Rectal smooth muscle tissue (tissue), 1 donor: ENCODE data around the gene COMT.

Experiments used
- H3K27ac ChIP-seq: one replicate; pipeline ENCODE4 v1.7.0; 2013; ENCODE audit warnings: low read depth, low read length, inconsistent platforms
- H3K27me3 ChIP-seq: one replicate; pipeline ENCODE4 v1.7.0; 2013; ENCODE audit warnings: low read length; ENCODE audit not compliant: control insufficient read depth, insufficient read depth
- H3K36me3 ChIP-seq: one replicate; pipeline ENCODE4 v1.7.0; 2013; ENCODE audit warnings: low read length; ENCODE audit not compliant: control insufficient read depth, insufficient read depth
- H3K4me1 ChIP-seq: one replicate; pipeline ENCODE4 v1.7.0; 2013; ENCODE audit warnings: low read length; ENCODE audit not compliant: control insufficient read depth, insufficient read depth
- H3K4me3 ChIP-seq: one replicate; pipeline ENCODE4 v1.7.0; 2013; ENCODE audit warnings: low read length
- H3K9ac ChIP-seq: one replicate; pipeline ENCODE4 v1.7.0; 2013; ENCODE audit warnings: low read length

COMT gene

DNA sequence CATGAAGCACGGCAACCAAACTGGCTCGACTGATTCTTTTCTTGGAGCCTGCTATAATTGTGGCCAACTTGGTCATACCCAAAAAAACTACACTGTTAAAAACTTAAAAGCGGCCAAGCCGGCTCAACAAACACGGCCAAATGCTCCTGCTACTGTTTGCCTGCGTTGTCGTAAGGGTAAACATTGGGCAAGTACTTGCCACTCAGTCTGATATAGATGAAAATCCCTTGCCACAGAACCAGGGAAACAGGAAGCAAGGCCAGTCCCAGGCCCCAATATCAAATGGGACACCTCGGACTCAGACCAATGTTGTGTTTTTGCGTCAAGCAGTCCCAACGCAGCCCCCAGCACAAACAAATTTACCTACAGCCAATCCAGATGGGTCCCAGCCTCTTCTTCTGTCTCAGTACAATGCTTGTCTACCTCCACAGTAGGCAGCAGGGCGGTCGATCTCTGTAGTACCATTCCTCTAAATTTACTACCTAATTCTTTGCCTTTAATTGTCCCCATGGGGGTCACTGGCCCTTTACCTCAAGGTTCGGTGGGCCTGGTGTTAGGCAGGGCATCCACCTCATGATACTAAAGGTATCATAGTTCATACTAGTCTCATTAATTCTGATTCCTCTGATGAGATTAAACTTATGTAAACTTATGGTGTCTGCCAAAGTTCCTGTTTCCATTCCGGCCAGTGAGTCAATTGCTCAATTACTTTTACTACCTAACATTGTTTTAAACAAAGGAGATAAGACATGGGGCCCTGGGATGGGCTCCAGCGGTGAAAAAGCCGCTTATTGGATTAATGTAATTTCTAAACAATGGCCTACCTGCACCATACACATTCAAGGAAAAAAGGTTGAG lies 3.7 kb upstream of the COMT start:
- H3K27ac ChIP-seq = no peak overlapping the region
- H3K4me3 ChIP-seq = no peak overlapping the region
- H3K9ac ChIP-seq = no peak overlapping the region
- no peaks in the 10 kb centered on the region for H3K27me3 ChIP-seq
- no peaks in the 10 kb centered on the region for H3K36me3 ChIP-seq
- peaks cover 7% of the 10 kb centered on the region for H3K4me1 ChIP-seq

DNA sequence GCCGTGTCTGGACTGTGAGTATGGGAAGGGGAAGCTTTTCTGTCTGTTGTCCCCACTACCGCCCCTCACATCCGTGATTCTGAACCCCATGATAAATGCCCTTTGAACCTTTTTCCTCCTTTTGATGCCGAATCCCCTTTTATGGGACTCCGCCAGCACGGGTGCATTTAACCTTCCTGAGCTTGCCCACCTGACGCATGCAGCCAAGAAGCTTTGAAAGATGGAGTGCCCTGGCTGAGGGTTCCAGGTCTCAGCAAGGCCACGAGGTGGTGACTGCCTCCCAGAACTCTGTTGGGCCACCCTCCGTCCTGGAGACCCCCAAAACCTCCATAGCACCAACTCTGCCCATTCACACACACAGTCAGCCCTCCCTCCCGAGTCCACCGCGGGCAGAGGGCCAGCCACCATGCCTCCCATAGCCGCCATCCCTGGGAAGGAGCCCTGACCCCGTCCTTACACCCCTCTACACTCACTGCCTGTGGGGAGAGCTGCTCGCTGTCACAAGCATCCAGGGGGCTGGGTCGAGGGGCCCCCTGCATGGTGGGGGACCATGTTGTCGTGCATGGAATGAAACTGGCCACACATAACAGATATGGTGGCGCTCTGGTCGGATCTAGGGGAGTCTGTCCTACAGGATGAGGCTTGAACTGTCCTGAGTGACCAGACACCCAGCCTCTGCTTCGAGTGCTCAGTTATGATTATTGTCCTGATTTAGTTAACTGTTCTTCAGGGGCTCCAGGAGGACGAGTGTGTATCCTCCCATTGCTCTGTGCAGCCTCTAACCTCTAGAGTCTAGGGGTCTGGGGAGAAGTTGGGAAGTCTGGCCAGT lies 822 bp upstream of the COMT start:
- Histone ChIP-seq H3K27ac (peak overlapping the region; percentile 95), H3K27me3 (no peaks in the 10 kb centered on the region), H3K4me3 (peak overlapping the region; percentile 89), H3K9ac (peak overlapping the region; percentile 84), H3K36me3 (no peaks in the 10 kb centered on the region), H3K4me1 (peaks cover 19% of the 10 kb centered on the region)

DNA sequence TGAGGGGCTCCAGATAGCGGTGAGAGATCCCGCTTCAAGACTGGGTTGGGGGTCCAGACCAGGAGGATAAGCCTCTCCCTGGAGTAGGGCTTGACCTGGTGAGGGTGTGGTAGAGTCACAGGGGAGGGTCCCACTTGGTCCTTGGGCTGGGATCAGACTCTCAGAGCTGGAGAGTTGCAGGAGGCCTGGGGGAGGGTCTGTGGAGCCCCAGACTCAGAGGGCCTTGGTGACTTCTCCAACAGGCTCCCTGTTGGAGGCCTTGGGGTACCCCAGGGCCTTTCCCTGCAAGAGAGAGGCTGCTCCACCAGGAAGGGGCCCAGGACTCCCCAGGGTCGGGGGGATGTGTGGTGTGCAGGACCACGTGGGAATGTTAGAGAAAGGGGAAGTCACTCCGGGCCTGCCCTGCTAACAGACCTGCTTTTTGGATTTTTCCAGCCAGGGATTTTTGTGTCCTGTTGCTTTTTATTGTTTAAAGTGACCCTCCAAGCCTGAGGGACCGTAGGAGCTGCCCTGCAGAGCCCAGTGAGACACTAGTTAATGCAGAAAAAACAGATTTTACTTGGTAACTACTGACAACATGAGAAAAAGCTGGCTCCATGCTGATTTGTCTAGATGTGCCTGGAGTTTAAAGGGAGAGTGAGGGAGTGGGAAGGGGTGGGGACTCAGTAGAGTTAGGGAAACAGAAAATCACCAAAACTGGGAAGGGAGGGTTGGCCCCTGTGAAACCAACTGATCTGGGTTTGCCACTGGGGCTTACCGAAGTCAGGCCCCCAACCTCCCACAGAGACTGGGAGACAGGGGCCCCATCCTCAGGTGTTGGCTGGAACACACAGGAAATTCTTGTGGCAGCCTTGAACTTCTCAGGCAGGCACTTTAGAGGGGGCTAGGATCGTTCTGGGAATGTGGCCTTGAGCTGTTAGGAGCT lies 847 bp downstream of the COMT start:
- no peaks in the 10 kb centered on the region for H3K36me3 ChIP-seq
- H3K27me3 ChIP-seq = no peaks in the 10 kb centered on the region
- peak overlapping the region; percentile 73 for H3K4me3 ChIP-seq
- peak overlapping the region; percentile 95 for H3K27ac ChIP-seq
- peaks cover 24% of the 10 kb centered on the region for H3K4me1 ChIP-seq
- peak overlapping the region; percentile 93 for H3K9ac ChIP-seq

GRCh38 chr22:19943082-19944026 lies 1.8 kb downstream of the COMT start:
- Histone ChIP-seq H3K36me3 (no peaks in the 10 kb centered on the region), H3K9ac (peak overlapping the region; percentile 7), H3K4me1 (peaks cover 26% of the 10 kb centered on the region), H3K27ac (peak overlapping the region; percentile 95), H3K27me3 (no peaks in the 10 kb centered on the region), H3K4me3 (peak overlapping the region; percentile 73)

DNA sequence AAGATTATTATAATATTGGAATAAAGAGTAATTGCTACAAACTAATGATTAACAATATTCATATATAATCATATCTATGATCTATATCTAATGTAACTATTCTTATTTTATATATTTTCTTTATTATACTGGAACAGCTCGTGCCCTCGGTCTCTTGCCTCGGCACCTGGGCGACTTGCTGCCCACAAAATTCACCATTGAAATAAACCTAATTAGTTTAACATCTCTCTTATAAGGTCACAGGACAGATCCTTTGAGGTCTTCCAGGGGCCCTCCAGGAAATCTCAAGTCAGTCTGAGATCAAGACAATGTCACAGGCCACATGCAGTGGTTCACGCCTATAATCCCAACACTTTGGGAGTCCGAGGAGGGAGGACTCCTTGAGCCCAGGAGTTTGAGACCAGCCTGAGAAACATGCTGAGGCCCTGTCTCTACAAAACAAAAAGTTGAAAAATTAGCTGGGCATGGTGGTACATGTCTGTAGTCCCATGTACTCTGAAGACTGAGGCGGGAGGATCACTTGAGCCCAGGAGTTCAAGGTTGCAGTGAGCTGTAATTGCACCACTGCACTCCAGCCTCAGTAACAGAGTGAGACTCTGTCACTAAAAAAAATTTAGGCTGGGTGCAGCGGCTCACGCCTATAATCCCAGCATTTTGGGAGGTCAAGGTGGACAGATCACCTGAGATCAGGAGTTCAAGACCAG lies 6.6 kb downstream of the COMT start:
- Histone ChIP-seq H3K4me3 (no peak overlapping the region), H3K36me3 (peaks cover 5% of the 10 kb centered on the region), H3K4me1 (peaks cover 19% of the 10 kb centered on the region), H3K27me3 (no peaks in the 10 kb centered on the region), H3K9ac (no peak overlapping the region), H3K27ac (peak overlapping the region; percentile 24)

DNA sequence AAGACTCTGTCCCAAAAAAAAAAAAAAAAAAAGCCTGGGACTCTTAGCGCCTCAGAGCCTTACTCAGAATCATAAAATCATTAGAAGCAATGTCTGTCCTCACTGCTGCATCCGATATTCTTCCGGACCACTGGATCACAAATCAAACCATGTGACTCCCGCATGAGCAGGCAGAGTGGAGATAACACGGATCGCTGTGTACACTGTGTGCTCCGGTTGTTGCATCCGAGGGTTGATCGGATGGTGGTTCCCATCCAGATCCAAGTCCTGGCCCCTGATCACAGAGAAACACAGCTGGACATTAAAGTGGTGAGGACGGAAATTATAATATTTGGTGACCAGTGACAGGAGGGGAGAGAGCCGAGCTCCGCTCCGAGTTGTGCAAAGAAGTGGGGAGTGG lies 9.8 kb downstream of the COMT start:
- no peak overlapping the region for H3K9ac ChIP-seq
- H3K27ac ChIP-seq = no peak overlapping the region
- H3K4me3 ChIP-seq = no peak overlapping the region
- H3K27me3 ChIP-seq = no peaks in the 10 kb centered on the region
- H3K4me1 ChIP-seq = peaks cover 15% of the 10 kb centered on the region
- H3K36me3 ChIP-seq = peaks cover 5% of the 10 kb centered on the region

DNA sequence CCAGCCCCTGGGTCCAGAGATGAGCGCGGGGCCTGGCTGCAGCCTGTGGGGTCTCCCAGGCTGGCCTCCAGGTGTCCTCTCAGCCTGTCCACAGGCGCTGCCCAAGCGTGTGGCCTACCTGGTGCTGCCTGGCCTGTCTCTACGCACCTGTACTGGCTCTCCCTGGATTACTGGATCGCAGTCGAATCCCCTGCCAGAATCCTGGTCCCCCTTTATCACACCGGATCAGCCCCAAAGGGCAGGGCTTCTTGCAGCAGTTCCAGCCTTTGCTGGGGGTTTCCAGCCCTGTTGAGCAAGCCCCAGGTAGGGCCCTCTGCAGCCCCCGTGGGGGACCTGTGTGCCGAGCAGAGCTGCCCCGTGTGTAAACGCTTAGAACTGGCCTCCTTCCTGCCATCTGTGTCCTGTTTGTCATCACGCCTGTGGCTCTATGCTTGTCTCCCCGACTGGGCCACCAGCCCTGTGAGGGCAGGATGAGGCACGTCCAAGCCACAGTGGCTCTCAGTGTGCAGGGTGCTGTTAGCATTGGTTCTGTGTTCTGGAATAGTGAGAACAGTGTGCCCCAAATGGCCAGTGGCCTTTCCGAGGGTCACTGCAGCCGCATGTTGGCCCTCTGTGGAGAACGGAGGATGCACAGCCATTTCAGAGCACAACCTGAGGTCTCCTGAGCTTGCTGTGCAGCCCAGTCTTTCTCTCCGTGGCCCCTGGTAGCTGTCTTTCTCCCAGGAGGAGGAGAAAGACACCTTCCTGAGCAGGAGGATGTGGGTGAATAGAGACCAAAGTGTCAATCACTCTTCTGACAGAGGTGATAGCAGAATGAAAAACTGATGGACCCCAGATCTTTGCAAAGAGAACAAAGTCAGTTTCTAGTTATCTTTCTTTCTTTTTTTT lies 13.9 kb downstream of the COMT start:
- H3K9ac ChIP-seq = no peak overlapping the region
- peaks cover 5% of the 10 kb centered on the region for H3K36me3 ChIP-seq
- H3K27ac ChIP-seq = no peak overlapping the region
- H3K27me3 ChIP-seq = no peaks in the 10 kb centered on the region
- no peak overlapping the region for H3K4me3 ChIP-seq
- H3K4me1 ChIP-seq = peaks cover 13% of the 10 kb centered on the region

- Histone ChIP-seq H3K4me1 (peaks cover 13% of the 10 kb centered on the region), H3K27me3 (no peaks in the 10 kb centered on the region), H3K9ac (no peak overlapping the region), H3K36me3 (no peaks in the 10 kb centered on the region), H3K27ac (no peak overlapping the region), H3K4me3 (no peak overlapping the region)
Observed at GRCh38 chr22:19957445-19957844, 15.9 kb downstream of the COMT start.

DNA sequence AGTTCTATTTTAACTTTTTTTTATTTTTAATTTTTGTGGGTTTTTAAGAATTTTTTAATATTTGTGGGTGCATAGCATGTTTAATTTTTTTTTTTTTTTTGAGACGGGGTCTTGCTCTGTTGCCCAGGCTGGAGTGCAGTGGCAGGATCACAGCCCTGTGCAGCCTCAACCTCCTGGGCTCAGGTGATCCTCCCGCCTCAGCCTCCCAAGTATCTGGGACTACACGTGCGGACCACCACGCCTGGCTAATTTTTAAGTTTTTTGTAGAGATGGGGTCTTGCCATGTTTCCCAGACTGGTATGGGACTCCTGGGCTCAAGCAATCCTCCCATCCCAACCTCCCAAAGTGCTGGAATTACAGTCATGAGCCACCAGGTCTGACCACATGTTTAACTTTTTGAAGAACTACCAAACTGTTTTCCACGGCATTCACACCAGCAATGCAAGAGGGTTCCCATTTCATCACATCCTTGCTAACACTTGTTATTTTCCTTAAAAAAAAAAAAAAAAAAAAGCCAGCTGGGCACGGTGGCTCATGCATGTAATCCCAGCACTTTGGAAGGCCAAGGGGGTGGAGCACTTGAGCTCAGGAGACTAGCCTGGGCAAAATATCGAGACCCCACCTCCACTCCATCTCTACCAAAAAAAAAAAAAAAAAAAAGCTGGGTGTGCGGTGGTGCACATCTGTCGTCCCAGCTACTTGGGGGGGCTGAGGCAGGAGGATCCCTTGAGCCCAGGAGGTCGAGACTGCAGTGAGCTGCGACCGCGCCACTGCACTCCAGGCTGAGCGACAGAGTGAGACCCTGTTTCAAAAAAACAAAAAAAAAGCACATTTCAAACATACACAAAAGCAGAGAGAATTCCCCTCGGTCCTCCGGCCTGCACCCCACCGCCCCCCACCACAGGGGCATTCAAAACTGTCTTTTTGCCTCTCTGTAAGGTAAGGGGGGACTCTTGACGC lies 16.8 kb downstream of the COMT start:
- Histone ChIP-seq H3K27ac (peak overlapping the region; percentile 38), H3K36me3 (no peaks in the 10 kb centered on the region), H3K4me1 (peaks cover 8% of the 10 kb centered on the region), H3K4me3 (peak overlapping the region; percentile 29), H3K27me3 (no peaks in the 10 kb centered on the region), H3K9ac (no peak overlapping the region)
